ENCODE measurements around the gene RPL31. TPM values are rescaled to one million over a fixed set of nuclear protein-coding genes. Genes with fewer than 3 reads are reported as not detected.

Gene RPL31
- total RNA-seq, 1 donor from 2014 or later = 479 TPM

- Histone ChIP-seq H3K4me1 (peaks cover 5 to 12% of the 10 kb centered on the region in 2 donors), H3K27me3 (no peaks in the 10 kb centered on the region), H3K27ac (peak overlapping the region; percentile 51 to 74), H3K4me3 (no peak overlapping the region), H3K36me3 (peaks cover 3 to 16% of the 10 kb centered on the region in 2 donors), H3K9me3 (no peaks in the 10 kb centered on the region)
- intact Hi-C loops (cut with DNase I) = loop anchor here (1.0 to 2.0 kb wide), 4 partner anchors 26 to 378 kb away; no protein-coding TSS in a partner anchor
- peak in 1 of 2 donors; percentile 84 for DNase-seq (ENCODE audit: low spot score in 2 of 2)
- TF ChIP-seq, protein P1, sequence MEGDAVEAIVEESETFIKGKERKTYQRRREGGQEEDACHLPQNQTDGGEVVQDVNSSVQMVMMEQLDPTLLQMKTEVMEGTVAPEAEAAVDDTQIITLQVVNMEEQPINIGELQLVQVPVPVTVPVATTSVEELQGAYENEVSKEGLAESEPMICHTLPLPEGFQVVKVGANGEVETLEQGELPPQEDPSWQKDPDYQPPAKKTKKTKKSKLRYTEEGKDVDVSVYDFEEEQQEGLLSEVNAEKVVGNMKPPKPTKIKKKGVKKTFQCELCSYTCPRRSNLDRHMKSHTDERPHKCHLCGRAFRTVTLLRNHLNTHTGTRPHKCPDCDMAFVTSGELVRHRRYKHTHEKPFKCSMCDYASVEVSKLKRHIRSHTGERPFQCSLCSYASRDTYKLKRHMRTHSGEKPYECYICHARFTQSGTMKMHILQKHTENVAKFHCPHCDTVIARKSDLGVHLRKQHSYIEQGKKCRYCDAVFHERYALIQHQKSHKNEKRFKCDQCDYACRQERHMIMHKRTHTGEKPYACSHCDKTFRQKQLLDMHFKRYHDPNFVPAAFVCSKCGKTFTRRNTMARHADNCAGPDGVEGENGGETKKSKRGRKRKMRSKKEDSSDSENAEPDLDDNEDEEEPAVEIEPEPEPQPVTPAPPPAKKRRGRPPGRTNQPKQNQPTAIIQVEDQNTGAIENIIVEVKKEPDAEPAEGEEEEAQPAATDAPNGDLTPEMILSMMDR (IDR thresholded peaks at IDR 0.05) = peak; percentile 88 to 95 (median 90)
These were observed 17.2 kb upstream of the RPL31 start for GRCh38 chr2:100984892-100985307.

- peaks cover 5 to 12% of the 10 kb centered on the region in 2 donors for H3K4me1 ChIP-seq
- no peak overlapping the region for H3K4me3 ChIP-seq
- H3K27me3 ChIP-seq = no peaks in the 10 kb centered on the region
- H3K9me3 ChIP-seq = no peaks in the 10 kb centered on the region
- H3K36me3 ChIP-seq = peaks cover 3 to 20% of the 10 kb centered on the region in 2 donors
- TF ChIP-seq, protein P1 (IDR thresholded peaks at IDR 0.05) = no peak
- H3K27ac ChIP-seq = no peak overlapping the region
- intact Hi-C loops (cut with DNase I) = no loop called here
- peak in 1 of 2 donors; percentile 56 for DNase-seq (ENCODE audit: low spot score in 2 of 2)
These were observed 15.9 kb upstream of the RPL31 start for GRCh38 chr2:100986157-100986556.

DNA sequence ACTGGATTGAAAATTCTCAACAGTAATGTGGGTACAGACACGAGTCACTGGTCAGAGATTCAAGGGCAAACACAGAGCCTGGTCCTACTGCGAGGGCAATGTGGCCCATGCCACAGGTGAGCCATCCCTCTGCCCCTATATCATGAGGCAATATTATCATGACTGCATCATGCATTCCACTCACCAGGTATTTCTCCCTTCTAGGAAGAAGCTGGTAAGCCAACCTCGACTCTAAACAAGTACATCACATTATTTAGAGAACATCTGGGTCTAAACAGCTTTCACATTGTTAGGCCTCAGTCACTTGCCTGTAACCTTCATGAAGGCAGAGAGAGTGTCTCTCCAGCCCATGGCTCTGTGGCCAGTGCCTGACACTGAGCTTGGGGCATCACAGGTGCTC, 14.6 kb upstream of the RPL31 start:
- Histone ChIP-seq H3K36me3 (peaks cover 0 to 16% of the 10 kb centered on the region in 2 donors), H3K27ac (no peak overlapping the region), H3K4me3 (no peak overlapping the region), H3K27me3 (no peaks in the 10 kb centered on the region), H3K4me1 (peaks cover 5 to 12% of the 10 kb centered on the region in 2 donors), H3K9me3 (no peaks in the 10 kb centered on the region)
- no peak for DNase-seq (ENCODE audit: low spot score in 2 of 2)
- TF ChIP-seq, protein P1 (IDR thresholded peaks at IDR 0.05) = no peak
- intact Hi-C loops (cut with DNase I) = no loop called here

- intact Hi-C loops (cut with DNase I) = no loop called here
- H3K4me1 ChIP-seq = peaks cover 5 to 12% of the 10 kb centered on the region in 2 donors
- peaks cover 0 to 13% of the 10 kb centered on the region in 2 donors for H3K36me3 ChIP-seq
- no peak overlapping the region for H3K4me3 ChIP-seq
- TF ChIP-seq, protein P1 (IDR thresholded peaks at IDR 0.05) = no peak
- no peaks in the 10 kb centered on the region for H3K27me3 ChIP-seq
- peak in 1 of 2 donors; percentile 59 for DNase-seq (ENCODE audit: low spot score in 2 of 2)
- H3K9me3 ChIP-seq = no peaks in the 10 kb centered on the region
- H3K27ac ChIP-seq = no peak overlapping the region
These were observed 14.1 kb upstream of the RPL31 start for GRCh38 chr2:100987974-100988373.

DNA sequence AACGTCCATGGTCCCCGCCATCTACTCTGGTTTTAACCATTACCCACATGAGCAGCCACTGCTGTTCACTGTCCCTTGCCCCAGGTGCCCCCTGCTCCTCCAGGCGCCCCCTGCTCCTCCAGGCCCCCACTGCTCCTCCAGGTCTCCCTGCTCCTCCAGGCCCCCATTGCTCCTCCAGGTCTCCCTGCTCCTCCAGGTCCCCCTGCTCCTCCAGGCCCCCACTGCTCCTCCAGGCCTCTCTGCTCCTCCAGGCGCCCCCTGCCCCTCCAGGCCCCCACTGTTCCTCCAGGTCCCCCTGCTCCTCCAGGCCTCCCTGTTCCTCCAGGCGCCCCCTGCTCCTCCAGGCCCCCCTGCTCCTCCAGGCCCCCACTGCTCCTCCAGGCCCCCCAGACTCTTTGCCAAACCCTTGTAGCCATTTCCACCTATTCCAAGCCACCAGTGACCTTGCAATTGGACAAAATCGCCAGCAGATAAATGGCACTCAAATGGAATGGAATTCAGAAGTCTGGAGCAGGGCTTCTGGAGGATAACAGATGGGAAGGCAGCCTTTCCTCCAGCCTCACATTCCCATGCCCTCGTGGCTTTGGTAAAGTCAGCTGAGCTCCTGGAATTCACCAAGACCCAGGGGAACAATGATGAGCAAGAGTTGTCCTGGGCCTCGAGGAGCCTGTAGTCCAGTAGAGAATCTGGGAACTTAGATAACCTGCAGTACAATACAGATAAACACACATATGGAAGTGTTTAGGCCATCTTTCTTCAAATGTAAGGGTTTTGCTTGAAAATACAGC, 13.3 kb upstream of the RPL31 start:
- H3K4me1 ChIP-seq = peaks cover 5 to 8% of the 10 kb centered on the region in 2 donors
- TF ChIP-seq, protein P1 (IDR thresholded peaks at IDR 0.05) = no peak
- DNase-seq (ENCODE audit: low spot score in 2 of 2) = peak in 1 of 2 donors; percentile 37
- intact Hi-C loops (cut with DNase I) = no loop called here
- no peaks in the 10 kb centered on the region for H3K9me3 ChIP-seq
- H3K27ac ChIP-seq = no peak overlapping the region
- H3K4me3 ChIP-seq = no peak overlapping the region
- H3K36me3 ChIP-seq = peaks cover 3 to 19% of the 10 kb centered on the region in 2 donors
- no peaks in the 10 kb centered on the region for H3K27me3 ChIP-seq
